ENCODE measurements around the gene MRFAP1L1.

The MRFAP1L1 gene

GRCh38 chr4:6753891-6754290 is 44.2 kb upstream of the MRFAP1L1 start:
- H3K4me3 ChIP-seq (ENCODE audit: low read depth, low read length), result no peak overlapping the region
- no peak overlapping the region for H2AFZ ChIP-seq
- no peaks in the 10 kb centered on the region for H3K36me3 ChIP-seq (ENCODE audit: control insufficient read depth, insufficient read depth, low read length)
- no peaks in the 10 kb centered on the region for H3K9me3 ChIP-seq (ENCODE audit: control insufficient read depth, low read length)
- H3K27me3 ChIP-seq (ENCODE audit: control insufficient read depth, insufficient read depth, low read length), result no peaks in the 10 kb centered on the region
- H3K4me1 ChIP-seq, result no peaks in the 10 kb centered on the region
- H3K9ac ChIP-seq, result no peak overlapping the region
- H3K4me2 ChIP-seq (ENCODE audit: low read length), result no peak overlapping the region
- H3K79me2 ChIP-seq, result no peaks in the 10 kb centered on the region
- H3K27ac ChIP-seq, result no peak overlapping the region
- TF ChIP-seq, protein P1, sequence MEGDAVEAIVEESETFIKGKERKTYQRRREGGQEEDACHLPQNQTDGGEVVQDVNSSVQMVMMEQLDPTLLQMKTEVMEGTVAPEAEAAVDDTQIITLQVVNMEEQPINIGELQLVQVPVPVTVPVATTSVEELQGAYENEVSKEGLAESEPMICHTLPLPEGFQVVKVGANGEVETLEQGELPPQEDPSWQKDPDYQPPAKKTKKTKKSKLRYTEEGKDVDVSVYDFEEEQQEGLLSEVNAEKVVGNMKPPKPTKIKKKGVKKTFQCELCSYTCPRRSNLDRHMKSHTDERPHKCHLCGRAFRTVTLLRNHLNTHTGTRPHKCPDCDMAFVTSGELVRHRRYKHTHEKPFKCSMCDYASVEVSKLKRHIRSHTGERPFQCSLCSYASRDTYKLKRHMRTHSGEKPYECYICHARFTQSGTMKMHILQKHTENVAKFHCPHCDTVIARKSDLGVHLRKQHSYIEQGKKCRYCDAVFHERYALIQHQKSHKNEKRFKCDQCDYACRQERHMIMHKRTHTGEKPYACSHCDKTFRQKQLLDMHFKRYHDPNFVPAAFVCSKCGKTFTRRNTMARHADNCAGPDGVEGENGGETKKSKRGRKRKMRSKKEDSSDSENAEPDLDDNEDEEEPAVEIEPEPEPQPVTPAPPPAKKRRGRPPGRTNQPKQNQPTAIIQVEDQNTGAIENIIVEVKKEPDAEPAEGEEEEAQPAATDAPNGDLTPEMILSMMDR (IDR thresholded peaks at IDR 0.05), result no peak

- no peak overlapping the region for H3K4me2 ChIP-seq (ENCODE audit: low read length)
- H3K9ac ChIP-seq, result no peak overlapping the region
- no peaks in the 10 kb centered on the region for H3K27me3 ChIP-seq (ENCODE audit: control insufficient read depth, insufficient read depth, low read length)
- no peak overlapping the region for H3K4me3 ChIP-seq (ENCODE audit: low read depth, low read length)
- H3K9me3 ChIP-seq (ENCODE audit: control insufficient read depth, low read length), result no peaks in the 10 kb centered on the region
- no peaks in the 10 kb centered on the region for H3K4me1 ChIP-seq
- no peak overlapping the region for H3K27ac ChIP-seq
- no peaks in the 10 kb centered on the region for H3K36me3 ChIP-seq (ENCODE audit: control insufficient read depth, insufficient read depth, low read length)
- H3K79me2 ChIP-seq, result no peaks in the 10 kb centered on the region
- TF ChIP-seq, protein P1 (IDR thresholded peaks at IDR 0.05), result no peak
- no peak overlapping the region for H2AFZ ChIP-seq
Measured at GRCh38 chr4:6753103-6753560, 43.5 kb upstream of the MRFAP1L1 start.

DNA sequence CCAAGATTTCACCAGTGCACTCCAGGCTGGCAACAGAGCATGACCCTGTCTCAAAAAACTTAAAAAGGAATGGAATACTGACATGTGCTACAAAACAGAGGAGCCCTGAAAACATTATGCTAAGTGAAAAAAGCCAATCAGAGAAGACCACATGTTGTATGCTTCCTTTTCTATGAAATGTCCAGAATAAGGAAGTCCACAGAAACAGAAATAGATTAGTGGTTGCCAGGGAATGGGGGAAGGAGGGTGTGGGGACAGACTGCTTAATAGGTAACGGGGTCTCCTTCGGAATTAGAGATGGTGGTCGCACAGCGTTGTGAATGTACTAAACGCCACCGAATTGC is 42.8 kb upstream of the MRFAP1L1 start:
- H3K4me1 ChIP-seq, result no peaks in the 10 kb centered on the region
- H3K79me2 ChIP-seq, result no peaks in the 10 kb centered on the region
- no peak overlapping the region for H2AFZ ChIP-seq
- H3K27me3 ChIP-seq (ENCODE audit: control insufficient read depth, insufficient read depth, low read length), result no peaks in the 10 kb centered on the region
- H3K9me3 ChIP-seq (ENCODE audit: control insufficient read depth, low read length), result no peaks in the 10 kb centered on the region
- H3K36me3 ChIP-seq (ENCODE audit: control insufficient read depth, insufficient read depth, low read length), result no peaks in the 10 kb centered on the region
- H3K9ac ChIP-seq, result no peak overlapping the region
- no peak overlapping the region for H3K4me2 ChIP-seq (ENCODE audit: low read length)
- TF ChIP-seq, protein P1 (IDR thresholded peaks at IDR 0.05), result no peak
- H3K4me3 ChIP-seq (ENCODE audit: low read depth, low read length), result no peak overlapping the region
- H3K27ac ChIP-seq, result no peak overlapping the region

GRCh38 chr4:6751611-6752485 is 42.2 kb upstream of the MRFAP1L1 start:
- TF ChIP-seq, protein P1 (IDR thresholded peaks at IDR 0.05), result no peak
- H2AFZ ChIP-seq, result no peak overlapping the region
- no peak overlapping the region for H3K27ac ChIP-seq
- no peaks in the 10 kb centered on the region for H3K36me3 ChIP-seq (ENCODE audit: control insufficient read depth, insufficient read depth, low read length)
- H3K9me3 ChIP-seq (ENCODE audit: control insufficient read depth, low read length), result no peaks in the 10 kb centered on the region
- H3K4me1 ChIP-seq, result no peaks in the 10 kb centered on the region
- no peaks in the 10 kb centered on the region for H3K79me2 ChIP-seq
- H3K4me2 ChIP-seq (ENCODE audit: low read length), result no peak overlapping the region
- H3K4me3 ChIP-seq (ENCODE audit: low read depth, low read length), result no peak overlapping the region
- no peak overlapping the region for H3K9ac ChIP-seq
- no peaks in the 10 kb centered on the region for H3K27me3 ChIP-seq (ENCODE audit: control insufficient read depth, insufficient read depth, low read length)
